Activated T-cell treated with anti-CD3 and anti-CD28 coated beads, Interleukin-2, amount 50 U/mL, for 24 hours (primary cell): Measurements from ENCODE around the gene TACC2.
"Not testable (repeated sequence)": the region's sequence is repeated elsewhere in the genome, so short reads cannot be mapped to it uniquely, and the experiment has no call there.

Experiments used
- DNase-seq: peaks from one replicate; pipeline ENCODE4 v3.0.0-alpha.2; 2020
- H3K27ac Mint-ChIP-seq: 2 replicates; pipeline ENCODE4 v1.8.0; 2020; ENCODE audit warnings: mild to moderate bottlenecking, mixed read lengths
- H3K27me3 Mint-ChIP-seq: 2 replicates; pipeline ENCODE4 v1.8.0; 2020; ENCODE audit warnings: mixed read lengths
- H3K36me3 Mint-ChIP-seq: 2 replicates; pipeline ENCODE4 v1.8.0; 2020; ENCODE audit warnings: low read depth, mixed read lengths
- H3K4me1 Mint-ChIP-seq: 2 replicates; pipeline ENCODE4 v1.8.0; 2020; ENCODE audit warnings: low read depth, mixed read lengths
- H3K4me3 Mint-ChIP-seq: 2 replicates; pipeline ENCODE4 v1.8.0; 2020; ENCODE audit warnings: mild to moderate bottlenecking, moderate library complexity, mixed read lengths
- H3K9me3 Mint-ChIP-seq: 2 replicates; pipeline ENCODE4 v1.8.0; 2020; ENCODE audit warnings: mixed read lengths

The TACC2 gene

GRCh38 chr10:122077311-122077875, 88.4 kb downstream of the TACC2 start:
- no peaks in the 10 kb centered on the region for H3K36me3 Mint-ChIP-seq
- DNase-seq: no peak
- no peak overlapping the region for H3K4me3 Mint-ChIP-seq
- no peak overlapping the region for H3K27ac Mint-ChIP-seq
- H3K27me3 Mint-ChIP-seq: peaks cover 3% of the 10 kb centered on the region
- H3K9me3 Mint-ChIP-seq: no peaks in the 10 kb centered on the region
- H3K4me1 Mint-ChIP-seq: no peaks in the 10 kb centered on the region

- Mint-ChIP-seq H3K4me1 (no peaks in the 10 kb centered on the region), H3K4me3 (no peak overlapping the region), H3K27me3 (no peaks in the 10 kb centered on the region), H3K27ac (no peak overlapping the region), H3K36me3 (no peaks in the 10 kb centered on the region), H3K9me3 (no peaks in the 10 kb centered on the region)
- no peak for DNase-seq
These were observed 89.4 kb downstream of the TACC2 start for GRCh38 chr10:122078326-122078725.

GRCh38 chr10:122078965-122079795, 90.2 kb downstream of the TACC2 start:
- no peak overlapping the region for H3K27ac Mint-ChIP-seq
- H3K9me3 Mint-ChIP-seq: no peaks in the 10 kb centered on the region

GRCh38 chr10:122082616-122083477, 93.9 kb downstream of the TACC2 start:
- Mint-ChIP-seq H3K27ac (no peak overlapping the region), H3K27me3 (no peaks in the 10 kb centered on the region), H3K36me3 (no peaks in the 10 kb centered on the region), H3K4me1 (no peaks in the 10 kb centered on the region), H3K4me3 (no peak overlapping the region), H3K9me3 (no peaks in the 10 kb centered on the region)
- no peak for DNase-seq

More at GRCh38 chr10:122078965-122079795, 90.2 kb downstream of the TACC2 start:
- H3K36me3 Mint-ChIP-seq: no peaks in the 10 kb centered on the region
- H3K4me1 Mint-ChIP-seq: no peaks in the 10 kb centered on the region
- no peak for DNase-seq
- H3K4me3 Mint-ChIP-seq: no peak overlapping the region
- H3K27me3 Mint-ChIP-seq: no peaks in the 10 kb centered on the region

DNA sequence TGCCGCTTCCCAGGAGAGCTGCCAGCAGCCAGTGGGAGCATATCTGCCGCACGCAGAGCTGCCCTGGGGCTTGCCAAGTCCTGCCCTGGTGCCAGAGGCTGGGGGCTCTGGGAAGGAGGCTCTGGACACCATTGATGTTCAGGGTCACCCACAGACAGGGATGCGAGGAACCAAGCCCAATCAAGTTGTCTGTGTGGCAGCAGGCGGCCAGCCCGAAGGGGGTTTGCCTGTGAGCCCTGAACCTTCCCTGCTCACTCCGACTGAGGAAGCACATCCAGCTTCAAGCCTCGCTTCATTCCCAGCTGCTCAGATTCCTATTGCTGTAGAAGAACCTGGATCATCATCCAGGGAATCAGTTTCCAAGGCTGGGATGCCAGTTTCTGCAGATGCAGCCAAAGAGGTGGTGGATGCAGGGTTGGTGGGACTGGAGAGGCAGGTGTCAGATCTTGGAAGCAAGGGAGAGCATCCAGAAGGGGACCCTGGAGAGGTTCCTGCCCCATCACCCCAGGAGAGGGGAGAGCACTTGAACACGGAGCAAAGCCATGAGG, 94.6 kb downstream of the TACC2 start:
- H3K9me3 Mint-ChIP-seq: no peaks in the 10 kb centered on the region
- H3K27me3 Mint-ChIP-seq: no peaks in the 10 kb centered on the region
- H3K27ac Mint-ChIP-seq: no peak overlapping the region
- no peak overlapping the region for H3K4me3 Mint-ChIP-seq
- DNase-seq: no peak
- H3K36me3 Mint-ChIP-seq: no peaks in the 10 kb centered on the region
- H3K4me1 Mint-ChIP-seq: no peaks in the 10 kb centered on the region

- H3K4me1 Mint-ChIP-seq: no peaks in the 10 kb centered on the region
- no peak overlapping the region for H3K27ac Mint-ChIP-seq
- no peak overlapping the region for H3K4me3 Mint-ChIP-seq
- no peaks in the 10 kb centered on the region for H3K9me3 Mint-ChIP-seq
- H3K27me3 Mint-ChIP-seq: no peaks in the 10 kb centered on the region
- H3K36me3 Mint-ChIP-seq: no peaks in the 10 kb centered on the region
- no peak for DNase-seq
These were observed 95.5 kb downstream of the TACC2 start for GRCh38 chr10:122084286-122085041.

DNA sequence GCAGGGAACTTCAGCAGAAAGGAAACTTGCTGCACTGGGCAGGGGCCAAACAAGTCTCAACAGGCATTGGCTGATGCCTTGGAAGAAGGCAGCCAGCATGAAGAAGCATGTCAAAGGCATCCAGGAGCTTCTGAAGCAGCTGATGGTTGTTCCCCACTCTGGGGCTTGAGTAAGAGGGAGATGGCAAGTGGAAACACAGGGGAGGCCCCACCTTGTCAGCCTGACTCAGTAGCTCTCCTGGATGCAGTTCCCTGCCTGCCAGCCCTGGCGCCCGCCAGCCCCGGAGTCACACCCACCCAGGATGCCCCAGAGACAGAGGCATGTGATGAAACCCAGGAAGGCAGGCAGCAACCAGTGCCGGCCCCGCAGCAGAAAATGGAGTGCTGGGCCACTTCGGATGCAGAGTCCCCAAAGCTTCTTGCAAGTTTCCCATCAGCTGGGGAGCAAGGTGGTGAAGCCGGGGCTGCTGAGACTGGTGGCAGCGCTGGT, 96.5 kb downstream of the TACC2 start:
- Mint-ChIP-seq H3K4me1 (no peaks in the 10 kb centered on the region), H3K27ac (no peak overlapping the region), H3K27me3 (no peaks in the 10 kb centered on the region), H3K36me3 (no peaks in the 10 kb centered on the region), H3K4me3 (no peak overlapping the region), H3K9me3 (no peaks in the 10 kb centered on the region)
- DNase-seq: no peak

DNA sequence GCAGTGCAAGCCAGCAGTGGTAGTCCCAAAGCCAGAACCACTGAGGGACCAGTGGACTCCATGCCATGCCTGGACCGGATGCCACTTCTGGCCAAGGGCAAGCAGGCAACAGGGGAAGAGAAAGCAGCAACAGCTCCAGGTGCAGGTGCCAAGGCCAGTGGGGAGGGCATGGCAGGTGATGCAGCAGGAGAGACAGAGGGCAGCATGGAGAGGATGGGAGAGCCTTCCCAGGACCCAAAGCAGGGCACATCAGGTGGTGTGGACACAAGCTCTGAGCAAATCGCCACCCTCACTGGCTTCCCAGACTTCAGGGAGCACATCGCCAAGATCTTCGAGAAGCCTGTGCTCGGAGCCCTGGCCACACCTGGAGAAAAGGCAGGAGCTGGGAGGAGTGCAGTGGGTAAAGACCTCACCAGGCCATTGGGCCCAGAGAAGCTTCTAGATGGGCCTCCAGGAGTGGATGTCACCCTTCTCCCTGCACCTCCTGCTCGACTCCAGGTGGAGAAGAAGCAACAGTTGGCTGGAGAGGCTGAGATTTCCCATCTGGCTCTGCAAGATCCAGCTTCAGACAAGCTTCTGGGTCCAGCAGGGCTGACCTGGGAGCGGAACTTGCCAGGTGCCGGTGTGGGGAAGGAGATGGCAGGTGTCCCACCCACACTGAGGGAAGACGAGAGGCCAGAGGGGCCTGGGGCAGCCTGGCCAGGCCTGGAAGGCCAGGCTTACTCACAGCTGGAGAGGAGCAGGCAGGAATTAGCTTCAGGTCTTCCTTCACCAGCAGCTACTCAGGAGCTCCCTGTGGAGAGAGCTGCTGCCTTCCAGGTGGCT, 97.7 kb downstream of the TACC2 start:
- H3K27ac Mint-ChIP-seq: no peak overlapping the region
- H3K4me1 Mint-ChIP-seq: no peaks in the 10 kb centered on the region
- no peaks in the 10 kb centered on the region for H3K9me3 Mint-ChIP-seq
- no peak overlapping the region for H3K4me3 Mint-ChIP-seq
- H3K27me3 Mint-ChIP-seq: no peaks in the 10 kb centered on the region
- DNase-seq: no peak
- H3K36me3 Mint-ChIP-seq: no peaks in the 10 kb centered on the region

DNA sequence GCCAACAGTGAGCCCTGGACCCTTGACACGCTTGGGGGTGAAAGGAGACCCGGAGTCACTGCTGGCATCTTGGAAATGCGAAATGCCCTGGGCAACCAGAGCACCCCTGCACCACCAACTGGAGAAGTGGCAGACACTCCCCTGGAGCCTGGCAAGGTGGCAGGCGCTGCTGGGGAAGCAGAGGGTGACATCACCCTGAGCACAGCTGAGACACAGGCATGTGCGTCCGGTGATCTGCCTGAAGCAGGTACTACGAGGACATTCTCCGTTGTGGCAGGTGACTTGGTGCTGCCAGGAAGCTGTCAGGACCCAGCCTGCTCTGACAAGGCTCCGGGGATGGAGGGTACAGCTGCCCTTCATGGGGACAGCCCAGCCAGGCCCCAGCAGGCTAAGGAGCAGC, 98.5 kb downstream of the TACC2 start:
- H3K4me1 Mint-ChIP-seq: no peaks in the 10 kb centered on the region
- DNase-seq: no peak
- H3K27ac Mint-ChIP-seq: no peak overlapping the region
- H3K4me3 Mint-ChIP-seq: no peak overlapping the region
- no peaks in the 10 kb centered on the region for H3K36me3 Mint-ChIP-seq
- no peaks in the 10 kb centered on the region for H3K27me3 Mint-ChIP-seq
- no peaks in the 10 kb centered on the region for H3K9me3 Mint-ChIP-seq

DNA sequence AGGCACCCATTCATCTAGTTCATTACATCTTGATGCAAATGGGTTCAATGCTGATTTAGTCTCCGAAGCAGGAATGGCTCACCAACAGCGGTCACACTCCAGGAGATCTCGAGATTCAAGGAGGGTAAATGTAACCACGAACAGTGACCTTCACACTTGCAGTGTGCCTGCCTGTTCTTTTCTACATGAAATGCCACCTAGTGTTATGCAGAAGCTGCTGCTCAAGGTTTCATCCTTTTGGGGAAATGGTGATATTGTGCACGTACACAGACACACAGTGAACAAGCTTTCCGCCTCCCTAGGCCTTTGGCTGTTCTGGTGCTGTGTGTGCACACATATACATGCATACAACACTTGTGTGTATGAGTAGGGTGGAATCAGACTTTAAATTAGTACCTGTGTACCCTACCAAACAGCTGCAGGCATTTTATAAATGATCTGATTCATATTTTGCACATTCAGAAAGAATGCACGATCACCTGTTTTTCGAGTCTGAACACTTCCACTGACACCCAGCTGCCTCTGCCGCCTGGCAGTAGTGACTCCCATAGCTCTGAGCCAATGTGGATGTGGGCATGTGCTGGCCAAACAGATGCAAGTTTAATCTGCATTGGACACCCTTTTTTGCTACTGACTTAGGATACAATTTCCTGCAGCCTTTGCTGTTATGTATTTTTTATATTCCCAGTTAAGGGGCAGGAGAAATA, 100.5 kb downstream of the TACC2 start:
- H3K27me3 Mint-ChIP-seq: no peaks in the 10 kb centered on the region
- no peaks in the 10 kb centered on the region for H3K9me3 Mint-ChIP-seq
- H3K4me3 Mint-ChIP-seq: no peak overlapping the region
- no peaks in the 10 kb centered on the region for H3K36me3 Mint-ChIP-seq
- H3K4me1 Mint-ChIP-seq: no peaks in the 10 kb centered on the region
- no peak overlapping the region for H3K27ac Mint-ChIP-seq
- no peak for DNase-seq

GRCh38 chr10:122091722-122092121, 102.8 kb downstream of the TACC2 start:
- Mint-ChIP-seq H3K9me3 (no peaks in the 10 kb centered on the region), H3K27me3 (no peaks in the 10 kb centered on the region), H3K4me1 (no peaks in the 10 kb centered on the region), H3K4me3 (no peak overlapping the region), H3K27ac (no peak overlapping the region), H3K36me3 (no peaks in the 10 kb centered on the region)
- no peak for DNase-seq

GRCh38 chr10:122093076-122093475, 104.1 kb downstream of the TACC2 start:
- H3K36me3 Mint-ChIP-seq: no peaks in the 10 kb centered on the region
- no peak overlapping the region for H3K4me3 Mint-ChIP-seq
- no peaks in the 10 kb centered on the region for H3K9me3 Mint-ChIP-seq
- no peak overlapping the region for H3K27ac Mint-ChIP-seq
- no peak for DNase-seq
- no peaks in the 10 kb centered on the region for H3K27me3 Mint-ChIP-seq
- no peaks in the 10 kb centered on the region for H3K4me1 Mint-ChIP-seq

DNA sequence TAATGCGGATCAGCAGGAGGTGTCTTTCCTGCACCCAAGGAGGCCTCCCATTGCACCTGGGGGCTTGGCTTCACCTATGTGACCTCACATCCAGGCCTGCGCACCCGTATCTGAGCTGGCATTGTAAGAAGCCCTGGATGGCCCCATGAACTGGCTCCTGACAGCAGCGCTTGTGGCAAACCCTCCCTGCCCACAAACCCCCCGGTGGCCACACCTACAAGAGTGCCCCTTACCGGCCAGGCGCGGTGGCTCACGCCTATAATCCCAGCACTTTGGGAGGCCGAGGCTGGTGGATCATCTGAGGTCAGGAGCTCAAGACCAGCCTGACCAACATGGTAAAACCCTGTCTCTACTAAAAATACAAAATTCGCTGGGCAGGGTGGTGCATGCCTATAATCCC, 107.2 kb downstream of the TACC2 start:
- not testable (repeated sequence) for H3K27ac Mint-ChIP-seq, H3K27me3 Mint-ChIP-seq, H3K4me3 Mint-ChIP-seq, H3K4me1 Mint-ChIP-seq, DNase-seq, H3K36me3 Mint-ChIP-seq, H3K9me3 Mint-ChIP-seq
